GM19468 (cell line): ENCODE measurements around the gene CACNA1B.

Experiments used
- ATAC-seq: cut with Tn5 transposase; IDR thresholded peaks from one replicate; pipeline ENCODE4 v1.9.1; 2021; ENCODE audit warnings: mild to moderate bottlenecking, moderate library complexity, moderate number of reproducible peaks; ENCODE audit not compliant: unreplicated experiment; ENCODE audit errors: extremely low read depth

The CACNA1B gene

DNA sequence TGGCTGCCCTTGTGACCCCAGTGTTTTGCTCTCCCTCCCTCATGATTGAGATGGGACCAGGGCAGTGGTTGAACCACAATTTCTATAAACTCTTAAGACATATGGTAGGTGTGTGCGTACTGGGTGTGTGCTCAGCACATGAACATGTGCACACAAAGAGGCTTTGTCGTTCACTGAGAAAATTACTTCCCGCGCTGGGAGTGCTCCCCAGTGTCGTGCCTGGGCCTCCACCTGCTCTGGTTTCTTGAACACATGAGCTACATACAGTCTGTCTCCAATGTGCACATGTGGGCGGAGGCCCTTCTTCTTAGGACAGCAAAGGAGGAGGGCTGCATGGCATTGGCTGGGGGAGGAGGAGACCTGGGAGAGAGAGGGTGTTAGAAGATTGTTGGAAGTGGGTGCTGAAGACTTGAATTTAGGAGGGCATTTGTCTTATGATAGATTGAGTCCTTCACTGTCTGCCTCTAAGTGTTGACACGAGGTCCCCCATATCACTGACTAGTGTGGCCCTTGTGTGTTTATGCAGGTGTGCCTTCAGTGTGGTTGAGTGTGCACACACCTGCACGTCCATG is 170.0 kb downstream of the CACNA1B start:
- no peak for ATAC-seq

- ATAC-seq, result no peak
Measured at GRCh38 chr9:138048184-138048583, 170.6 kb downstream of the CACNA1B start.

- ATAC-seq, result no peak
Measured at GRCh38 chr9:138049085-138049778, 171.7 kb downstream of the CACNA1B start.

- no peak for ATAC-seq
Measured at GRCh38 chr9:138049779-138050471, 172.3 kb downstream of the CACNA1B start.

GRCh38 chr9:138050472-138051330 is 173.1 kb downstream of the CACNA1B start:
- ATAC-seq, result no peak

DNA sequence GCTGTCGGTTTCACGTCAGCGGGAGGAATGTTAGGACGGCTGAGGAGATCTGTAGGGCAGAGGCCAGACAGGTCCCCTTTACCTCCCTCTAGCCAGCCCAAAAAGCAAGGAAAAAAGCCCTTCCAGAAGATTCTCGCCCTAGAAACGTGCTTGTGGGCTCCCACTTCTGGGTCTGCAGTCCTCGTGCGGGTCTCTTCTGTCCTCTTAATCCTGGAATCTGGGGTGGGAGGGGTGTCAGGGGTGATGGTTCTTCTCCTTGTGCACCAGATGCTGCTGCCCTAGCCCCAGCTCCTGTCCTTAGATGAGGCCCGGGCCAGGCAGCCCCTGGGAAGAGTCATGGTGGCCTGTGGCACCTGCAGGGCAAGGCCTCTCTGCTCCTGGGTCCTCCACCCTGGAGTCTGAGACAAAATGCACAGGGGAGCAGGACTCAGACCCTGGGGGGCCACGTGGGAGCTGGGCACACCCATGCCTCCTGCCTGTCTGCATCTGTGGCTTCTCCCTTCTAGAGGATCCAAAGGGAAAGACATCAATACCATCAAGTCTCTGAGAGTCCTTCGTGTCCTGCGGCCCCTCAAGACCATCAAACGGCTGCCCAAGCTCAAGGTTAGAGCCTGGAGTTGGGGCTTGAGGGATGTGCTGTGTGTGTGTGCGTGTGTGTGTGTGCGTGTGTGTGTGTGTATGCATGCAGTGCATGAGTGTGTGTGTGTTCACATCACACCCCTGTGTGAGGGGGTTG is 174.2 kb downstream of the CACNA1B start:
- no peak for ATAC-seq

GRCh38 chr9:138052322-138052615 is 174.7 kb downstream of the CACNA1B start:
- no peak for ATAC-seq

DNA sequence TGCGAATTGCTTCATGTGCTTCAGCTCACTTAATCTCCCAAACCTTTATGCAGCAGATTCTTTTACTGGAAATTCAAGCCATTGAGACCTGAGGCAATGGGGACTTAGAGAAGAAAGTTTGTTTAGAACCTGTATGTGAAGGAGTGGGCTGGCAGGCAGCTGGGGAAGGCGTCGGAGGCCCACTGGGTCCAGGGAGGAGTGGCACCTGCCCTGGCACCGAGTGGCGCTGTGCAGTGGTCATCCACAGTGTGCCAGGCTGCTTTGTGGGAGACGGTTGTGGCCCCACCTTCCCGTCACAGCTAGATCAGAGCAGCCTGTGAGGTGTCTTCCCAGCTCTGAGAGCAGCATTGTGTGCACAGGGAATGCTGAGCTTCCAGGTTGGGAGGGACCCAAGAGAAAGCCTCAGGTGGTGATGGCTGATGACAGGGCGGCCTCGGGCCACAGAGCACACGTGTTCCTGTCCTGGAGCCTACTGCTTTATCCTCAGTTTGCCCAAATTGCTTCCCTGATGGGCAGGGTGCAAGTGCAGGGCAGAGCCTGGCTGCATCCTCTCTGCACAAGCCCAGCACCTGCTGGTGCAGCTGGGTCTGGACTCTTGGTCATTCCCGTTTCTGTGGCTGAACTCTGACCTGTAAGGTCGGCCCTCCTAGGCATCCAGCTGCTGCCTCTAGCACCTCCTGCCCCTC is 175.2 kb downstream of the CACNA1B start:
- ATAC-seq, result no peak

DNA sequence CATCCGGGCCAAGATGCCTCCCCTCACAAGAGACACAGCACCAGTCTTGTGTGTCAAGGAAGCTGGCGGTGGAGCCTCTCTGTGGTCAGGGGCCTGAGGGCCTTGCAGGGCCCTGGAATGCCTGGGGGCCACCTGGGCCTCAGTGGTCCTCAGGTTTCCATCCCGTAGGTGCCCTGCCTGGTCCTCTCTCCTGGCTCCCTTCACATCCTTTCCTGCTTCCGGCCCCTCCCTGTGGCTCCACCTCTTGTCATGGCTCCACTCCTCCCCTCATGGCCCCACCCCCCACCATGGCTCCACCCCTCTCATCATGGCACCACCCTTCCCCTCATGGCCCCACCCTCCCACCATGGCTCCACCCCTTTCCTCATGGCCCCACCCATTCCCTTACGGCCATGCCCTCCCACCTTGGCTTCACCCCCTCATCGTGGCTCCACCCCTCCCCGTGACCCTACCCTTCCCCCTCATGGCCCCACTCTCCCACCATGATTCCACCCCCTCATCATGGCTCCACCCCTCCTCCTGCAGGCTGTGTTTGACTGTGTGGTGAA is 175.8 kb downstream of the CACNA1B start:
- ATAC-seq, result no peak

GRCh38 chr9:138053996-138054752 is 176.6 kb downstream of the CACNA1B start:
- ATAC-seq, result no peak

GRCh38 chr9:138057726-138058125 is 180.1 kb downstream of the CACNA1B start:
- no peak for ATAC-seq

- ATAC-seq, result no peak
Measured at GRCh38 chr9:138058181-138058580, 180.6 kb downstream of the CACNA1B start.

GRCh38 chr9:138059196-138059595 is 181.6 kb downstream of the CACNA1B start:
- no peak for ATAC-seq

DNA sequence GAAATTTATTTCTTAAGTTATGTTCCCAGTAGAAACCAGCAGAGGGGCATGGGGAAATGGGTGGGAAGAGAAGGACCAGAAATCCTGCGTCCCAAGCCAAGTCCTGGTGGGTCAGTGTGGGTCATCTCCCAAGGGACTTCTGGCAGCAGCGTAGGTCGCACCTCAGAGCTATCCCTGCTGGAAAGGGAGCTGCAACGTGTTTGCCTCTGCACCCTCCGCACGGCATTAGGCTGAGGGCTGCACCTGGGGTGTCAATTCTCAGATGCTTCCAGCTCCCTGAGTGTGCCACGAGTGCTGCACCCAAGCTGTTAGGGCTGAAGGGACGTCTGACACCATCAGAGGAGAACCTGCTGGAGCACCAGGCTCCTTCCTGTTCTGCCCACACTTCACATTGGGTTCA is 182.8 kb downstream of the CACNA1B start:
- ATAC-seq, result no peak

DNA sequence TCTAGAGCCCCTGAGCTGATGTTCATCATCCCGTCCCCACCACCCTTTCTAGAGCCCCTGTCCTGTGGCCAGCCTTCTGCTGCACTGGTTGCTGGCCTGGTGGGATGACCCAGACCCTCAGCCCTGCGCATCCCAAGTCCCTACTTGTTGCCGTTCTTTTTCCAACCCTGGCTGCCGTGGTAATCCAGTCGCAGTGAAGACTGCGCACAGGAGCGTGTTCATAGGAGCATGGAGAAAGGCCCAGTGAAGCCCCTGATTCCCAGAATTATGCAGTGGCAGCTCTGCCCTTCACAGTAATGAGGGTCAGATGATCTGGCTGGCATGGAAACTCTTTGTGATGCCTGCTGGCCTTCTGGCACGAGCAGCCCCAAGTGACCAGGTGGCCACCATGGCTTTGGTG is 183.3 kb downstream of the CACNA1B start:
- no peak for ATAC-seq

- ATAC-seq, result no peak
Measured at GRCh38 chr9:138061631-138062030, 184.0 kb downstream of the CACNA1B start.

- no peak for ATAC-seq
Measured at GRCh38 chr9:138062196-138062595, 184.6 kb downstream of the CACNA1B start.

- ATAC-seq, result no peak
Measured at GRCh38 chr9:138063033-138063432, 185.5 kb downstream of the CACNA1B start.

DNA sequence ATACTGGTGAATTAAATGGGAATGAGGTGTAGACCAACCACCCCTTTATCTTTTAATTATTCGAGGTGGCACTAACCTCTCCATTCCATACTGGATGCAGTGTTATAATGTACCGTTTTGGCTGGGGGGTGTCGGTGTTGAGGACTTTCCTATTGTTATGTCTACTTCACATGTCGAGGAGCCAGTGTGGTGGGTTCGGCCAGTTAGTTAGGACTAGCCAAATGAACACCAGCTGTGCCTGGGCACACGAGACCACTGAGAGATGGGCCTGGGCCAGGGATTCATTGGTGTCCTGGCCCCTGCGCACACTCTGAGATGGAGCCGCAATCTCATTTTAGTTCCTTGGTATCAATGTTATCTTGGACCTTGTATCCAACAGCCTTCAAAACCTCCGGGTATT is 186.2 kb downstream of the CACNA1B start:
- ATAC-seq, result no peak
